Astrocyte (in vitro differentiated cells and primary cell): ENCODE data around the gene CAMK2D.

Experiments
- EZH2 ChIP-seq: IDR thresholded peaks from 2 replicates; pipeline ENCODE4 v1.6.1; 2012; ENCODE audit warnings: mild to moderate bottlenecking, low read length, inconsistent platforms; ENCODE audit not compliant: insufficient read depth
- TF ChIP-seq, protein P1 (sequence below): IDR thresholded peaks from 2 replicates; pipeline ENCODE4 v1.5.1; 2011; ENCODE audit warnings: low read depth, mild to moderate bottlenecking, inconsistent platforms, low read length, moderate library complexity; ENCODE audit not compliant: insufficient read depth

DNA sequence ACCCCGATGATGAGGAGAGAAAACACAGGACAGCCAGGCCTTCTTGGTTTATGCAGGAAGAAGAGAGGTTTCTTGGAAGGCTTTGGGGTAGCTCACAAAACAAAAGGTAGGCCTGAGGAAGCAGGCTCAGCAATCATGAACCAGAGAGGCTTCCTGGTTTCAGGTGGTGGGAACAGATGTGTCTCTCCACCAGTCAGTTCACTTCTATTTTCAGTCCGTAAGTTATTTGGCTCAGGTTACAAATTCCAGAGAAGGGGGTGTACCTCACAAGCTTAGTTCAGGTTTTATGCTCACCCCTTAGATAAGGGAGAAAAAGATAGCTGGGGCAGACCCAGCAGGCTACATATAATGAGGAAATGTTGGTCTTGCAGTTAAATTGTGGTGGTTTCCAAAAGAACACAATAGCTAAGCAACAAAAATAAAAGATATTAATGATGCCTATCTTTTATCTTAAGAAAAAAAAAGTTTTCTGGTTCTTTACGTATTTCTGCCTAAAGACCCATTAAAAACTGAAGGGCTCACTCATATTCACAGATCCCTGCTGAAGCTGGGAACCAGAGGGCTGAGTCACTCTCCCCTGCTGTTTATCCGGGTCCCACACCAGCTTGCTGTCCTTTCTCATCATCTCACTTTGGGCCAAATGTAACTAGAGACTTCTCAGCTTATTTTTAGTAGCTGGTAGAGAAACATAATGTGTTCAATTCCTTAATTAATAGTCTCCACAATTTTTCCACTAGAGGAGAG is 177.0 kb downstream of the CAMK2D start:
- no peak for TF ChIP-seq EZH2
- TF ChIP-seq, protein P1, sequence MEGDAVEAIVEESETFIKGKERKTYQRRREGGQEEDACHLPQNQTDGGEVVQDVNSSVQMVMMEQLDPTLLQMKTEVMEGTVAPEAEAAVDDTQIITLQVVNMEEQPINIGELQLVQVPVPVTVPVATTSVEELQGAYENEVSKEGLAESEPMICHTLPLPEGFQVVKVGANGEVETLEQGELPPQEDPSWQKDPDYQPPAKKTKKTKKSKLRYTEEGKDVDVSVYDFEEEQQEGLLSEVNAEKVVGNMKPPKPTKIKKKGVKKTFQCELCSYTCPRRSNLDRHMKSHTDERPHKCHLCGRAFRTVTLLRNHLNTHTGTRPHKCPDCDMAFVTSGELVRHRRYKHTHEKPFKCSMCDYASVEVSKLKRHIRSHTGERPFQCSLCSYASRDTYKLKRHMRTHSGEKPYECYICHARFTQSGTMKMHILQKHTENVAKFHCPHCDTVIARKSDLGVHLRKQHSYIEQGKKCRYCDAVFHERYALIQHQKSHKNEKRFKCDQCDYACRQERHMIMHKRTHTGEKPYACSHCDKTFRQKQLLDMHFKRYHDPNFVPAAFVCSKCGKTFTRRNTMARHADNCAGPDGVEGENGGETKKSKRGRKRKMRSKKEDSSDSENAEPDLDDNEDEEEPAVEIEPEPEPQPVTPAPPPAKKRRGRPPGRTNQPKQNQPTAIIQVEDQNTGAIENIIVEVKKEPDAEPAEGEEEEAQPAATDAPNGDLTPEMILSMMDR = no peak
